ENCODE results near the gene TRA2A.
"Not testable (repeated sequence)": the region's sequence is repeated elsewhere in the genome, so short reads cannot be mapped to it uniquely, and the experiment has no call there.

TRA2A gene

DNA sequence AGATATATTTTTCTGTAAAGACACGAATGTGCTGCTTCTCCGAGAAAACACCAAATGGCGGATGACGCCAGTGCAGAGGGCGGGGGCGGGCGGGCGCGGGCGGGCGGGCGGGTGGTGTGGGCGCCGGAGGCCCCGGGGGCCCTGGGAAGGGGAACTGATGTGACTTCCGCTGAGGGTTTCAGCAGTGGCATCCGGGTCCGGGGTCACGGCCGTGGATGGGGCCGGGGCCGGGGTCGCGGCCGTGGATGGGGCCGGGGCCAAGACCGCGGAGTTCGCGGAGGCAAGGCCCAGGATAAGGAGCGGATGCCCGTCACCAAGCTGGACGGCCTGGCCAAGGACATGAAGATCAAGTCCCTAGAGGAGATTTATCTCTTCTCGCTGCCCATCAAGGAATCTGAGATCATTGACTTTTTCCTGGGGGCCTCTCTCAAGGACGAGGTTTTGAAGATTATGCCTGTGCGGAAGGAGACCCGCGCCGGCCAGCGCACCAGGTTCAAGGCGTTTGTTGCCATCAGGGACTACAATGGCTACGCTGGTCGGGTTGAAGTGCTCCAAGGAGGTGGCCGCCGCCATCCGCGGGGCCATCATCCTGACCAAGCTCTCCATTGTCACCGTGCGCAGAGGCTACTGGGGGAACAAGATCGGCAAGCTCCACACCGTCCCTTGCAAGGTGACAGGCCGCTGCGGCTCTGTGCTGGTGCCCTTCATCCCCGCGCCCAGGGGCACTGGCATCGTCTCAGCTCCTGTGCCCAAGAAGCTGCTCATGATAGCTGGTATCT is 41.2 kb downstream of the TRA2A start:
- no peaks in the 10 kb centered on the region for H3K27me3 ChIP-seq (ENCODE audit: insufficient read depth, low read depth, severe bottlenecking)
- peak; percentile 46 for DNase-seq
- no peaks in the 10 kb centered on the region; the same call in 1 of the 2 replicates for H3K36me3 ChIP-seq
- H3K27ac ChIP-seq = peak overlapping the region; percentile 59
- H3K4me3 ChIP-seq (ENCODE audit: low read depth, low read length) = peak overlapping the region; percentile 39
- H3K9me3 ChIP-seq (ENCODE audit: severe bottlenecking) = no peaks in the 10 kb centered on the region
- no peak for TF ChIP-seq CTCF (IDR thresholded peaks at IDR 0.05; ENCODE audit: low read depth, low read length)

DNA sequence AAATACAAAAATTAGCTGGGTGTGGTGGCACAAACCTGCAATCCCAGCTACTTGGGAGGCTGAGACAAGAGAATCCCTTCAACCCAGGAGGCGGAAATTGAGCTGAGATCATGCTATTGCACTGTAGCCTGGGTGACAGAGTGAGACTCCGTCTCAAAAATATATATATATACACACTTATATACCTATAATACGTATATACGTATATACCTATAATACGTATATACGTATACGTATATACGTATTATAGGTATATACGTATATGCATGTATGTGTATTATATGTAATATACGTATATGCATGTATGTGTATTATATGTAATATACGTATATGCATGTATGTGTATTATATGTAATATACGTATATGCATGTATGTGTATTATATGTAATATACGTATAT is 43.1 kb downstream of the TRA2A start:
- H3K4me3 ChIP-seq (ENCODE audit: low read depth, low read length); H3K27me3 ChIP-seq (ENCODE audit: insufficient read depth, low read depth, severe bottlenecking); H3K36me3 ChIP-seq; H3K9me3 ChIP-seq (ENCODE audit: severe bottlenecking); DNase-seq; H3K27ac ChIP-seq: not testable (repeated sequence)

DNA sequence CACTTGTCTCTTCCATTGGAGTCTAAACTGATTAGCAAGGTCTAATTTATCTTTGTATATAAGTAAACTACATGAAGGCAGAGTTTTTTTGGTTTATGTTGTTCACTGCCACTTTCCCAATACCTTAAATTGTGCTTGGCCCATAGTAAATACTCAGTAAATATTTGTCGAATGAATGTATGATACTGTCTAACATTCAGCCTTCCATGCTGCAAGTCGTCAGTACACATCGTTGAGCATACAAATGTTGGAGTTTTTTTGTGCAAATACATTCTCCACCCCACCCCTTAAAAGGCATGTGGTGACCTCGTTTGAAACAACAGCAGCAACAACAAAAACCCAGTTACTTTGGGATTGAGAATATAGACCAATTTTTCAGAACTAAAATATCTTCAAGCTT is 44.1 kb downstream of the TRA2A start:
- no peak for DNase-seq
- no peaks in the 10 kb centered on the region for H3K9me3 ChIP-seq (ENCODE audit: severe bottlenecking)
- no peak overlapping the region for H3K27ac ChIP-seq
- H3K27me3 ChIP-seq (ENCODE audit: insufficient read depth, low read depth, severe bottlenecking) = no peaks in the 10 kb centered on the region
- no peak for TF ChIP-seq CTCF (IDR thresholded peaks at IDR 0.05; ENCODE audit: low read depth, low read length)
- no peaks in the 10 kb centered on the region; the same call in 1 of the 2 replicates for H3K36me3 ChIP-seq
- no peak overlapping the region for H3K4me3 ChIP-seq (ENCODE audit: low read depth, low read length)

GRCh38 chr7:23486002-23486773 is 45.6 kb downstream of the TRA2A start:
- Histone ChIP-seq H3K4me3 (ENCODE audit: low read depth, low read length) (no peak overlapping the region), H3K27ac (no peak overlapping the region), H3K27me3 (ENCODE audit: insufficient read depth, low read depth, severe bottlenecking) (no peaks in the 10 kb centered on the region), H3K36me3 (no peaks in the 10 kb centered on the region), H3K9me3 (ENCODE audit: severe bottlenecking) (no peaks in the 10 kb centered on the region)
- DNase-seq = no peak
- no peak for TF ChIP-seq CTCF (IDR thresholded peaks at IDR 0.05; ENCODE audit: low read depth, low read length)

GRCh38 chr7:23482686-23483085 is 49.1 kb downstream of the TRA2A start:
- no peak for TF ChIP-seq CTCF (IDR thresholded peaks at IDR 0.05; ENCODE audit: low read depth, low read length)
- no peak for DNase-seq
- Histone ChIP-seq H3K9me3 (ENCODE audit: severe bottlenecking) (no peaks in the 10 kb centered on the region), H3K27me3 (ENCODE audit: insufficient read depth, low read depth, severe bottlenecking) (no peaks in the 10 kb centered on the region), H3K36me3 (peaks cover 2% of the 10 kb centered on the region; the same call in 1 of the 2 replicates), H3K4me3 (ENCODE audit: low read depth, low read length) (no peak overlapping the region), H3K27ac (no peak overlapping the region)

Measured in WERI-Rb-1 (cell line).